HG03045 (cell line): ENCODE data around the gene ZNF83.
A peak's percentile ranks its signal among the peaks of the same experiment; 100 is the strongest.
"Not testable (repeated sequence)": the region's sequence is repeated elsewhere in the genome, so short reads cannot be mapped to it uniquely, and the experiment has no call there.

Source experiments
- ATAC-seq: cut with Tn5 transposase; IDR thresholded peaks from one replicate; pipeline ENCODE4 v1.9.1; 2021; ENCODE audit warnings: mild to moderate bottlenecking, moderate library complexity; ENCODE audit not compliant: unreplicated experiment

ZNF83 gene

GRCh38 chr19:52570000-52570861 lies 67.9 kb downstream of the ZNF83 start, which contains the start of gene ZNF701:
Gene ZNF701, plus strand, starts transcription at chr19:52570287. Its CDS starts 3,861 bp downstream, at chr19:52574148.
- peak; percentile 84 for ATAC-seq

GRCh38 chr19:52569638-52569999 lies 68.5 kb downstream of the ZNF83 start:
- not testable (repeated sequence) for ATAC-seq

GRCh38 chr19:52567921-52568320 lies 70.2 kb downstream of the ZNF83 start:
- no peak for ATAC-seq

GRCh38 chr19:52566588-52566987 lies 71.6 kb downstream of the ZNF83 start:
- no peak for ATAC-seq

- no peak for ATAC-seq
These were observed 72.0 kb downstream of the ZNF83 start for GRCh38 chr19:52566121-52566520.
